D721Med (cell line): ENCODE measurements around the gene TRIM24.
"Not testable (repeated sequence)": the region's sequence is repeated elsewhere in the genome, so short reads cannot be mapped to it uniquely, and the experiment has no call there.

Experiments
- DNase-seq: peaks from one replicate; pipeline ENCODE4 v3.0.0; 2011; ENCODE audit warnings: low spot score; ENCODE audit not compliant: insufficient read length
- FAIRE-seq: peaks from 2 replicates; lab custom pipeline; 2011; peaks lifted over from hg19 to GRCh38; lab: Jason Lieb, UNC
- CTCF ChIP-seq: IDR thresholded peaks from 2 replicates; pipeline ENCODE4 v1.5.1; 2012; ENCODE audit warnings: mild to moderate bottlenecking, control low read depth; ENCODE audit not compliant: insufficient read depth; ENCODE audit errors: missing control alignments

TRIM24 gene

GRCh38 chr7:138465046-138465445 is 5.0 kb downstream of the TRIM24 start:
- no peak for TF ChIP-seq CTCF
- FAIRE-seq (no peak), DNase-seq (no peak)

- FAIRE-seq, DNase-seq: not testable (repeated sequence)
Measured at GRCh38 chr7:138466069-138466756, 6.2 kb downstream of the TRIM24 start.

- no peak for FAIRE-seq
- DNase-seq = no peak
- no peak for TF ChIP-seq CTCF
Measured at GRCh38 chr7:138468244-138469123, 8.4 kb downstream of the TRIM24 start.

GRCh38 chr7:138470391-138471157 is 10.5 kb downstream of the TRIM24 start:
- peak; percentile 44 for FAIRE-seq
- TF ChIP-seq CTCF = no peak
- no peak for DNase-seq

DNA sequence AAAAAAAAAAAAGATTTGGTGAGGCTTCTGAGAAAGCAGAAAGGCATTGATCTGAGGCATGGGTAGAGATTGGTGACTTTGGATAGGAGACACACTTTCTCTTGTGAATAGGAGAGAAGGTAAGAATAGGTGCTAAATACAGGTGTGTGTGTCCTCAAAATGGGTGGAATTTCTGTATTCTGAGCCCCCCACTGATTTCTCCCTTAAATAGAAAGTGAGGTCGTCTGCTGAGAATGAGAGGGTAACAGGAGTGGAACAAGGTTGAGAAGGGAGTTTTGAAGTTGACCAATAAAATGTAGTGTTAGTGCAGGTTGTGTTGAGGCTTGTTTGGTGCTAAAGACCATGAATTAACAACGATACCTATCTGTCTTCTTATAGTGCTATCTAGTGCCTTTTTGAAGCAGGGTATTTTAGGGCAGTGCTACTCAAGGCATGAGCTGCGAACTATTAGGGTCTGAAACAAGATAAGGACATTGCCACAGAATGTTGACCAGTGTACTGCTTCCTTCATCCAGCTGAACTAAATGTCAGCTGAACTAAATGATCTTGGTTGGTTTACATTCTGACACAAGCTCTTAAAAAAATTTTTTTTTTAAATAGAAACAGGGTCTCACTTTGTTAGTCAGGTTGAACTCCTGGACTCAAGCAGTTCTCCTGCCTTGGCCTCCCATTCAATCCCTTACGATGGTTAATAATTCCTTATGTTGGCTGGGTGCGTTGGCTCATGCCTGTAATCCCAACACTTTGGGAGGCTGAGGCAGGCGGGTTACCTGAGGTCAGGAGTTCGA is 12.4 kb downstream of the TRIM24 start:
- TF ChIP-seq CTCF = no peak
- DNase-seq (no peak), FAIRE-seq (no peak)

GRCh38 chr7:138475377-138475776 is 15.3 kb downstream of the TRIM24 start:
- TF ChIP-seq CTCF = no peak
- FAIRE-seq (no peak), DNase-seq (no peak)

DNA sequence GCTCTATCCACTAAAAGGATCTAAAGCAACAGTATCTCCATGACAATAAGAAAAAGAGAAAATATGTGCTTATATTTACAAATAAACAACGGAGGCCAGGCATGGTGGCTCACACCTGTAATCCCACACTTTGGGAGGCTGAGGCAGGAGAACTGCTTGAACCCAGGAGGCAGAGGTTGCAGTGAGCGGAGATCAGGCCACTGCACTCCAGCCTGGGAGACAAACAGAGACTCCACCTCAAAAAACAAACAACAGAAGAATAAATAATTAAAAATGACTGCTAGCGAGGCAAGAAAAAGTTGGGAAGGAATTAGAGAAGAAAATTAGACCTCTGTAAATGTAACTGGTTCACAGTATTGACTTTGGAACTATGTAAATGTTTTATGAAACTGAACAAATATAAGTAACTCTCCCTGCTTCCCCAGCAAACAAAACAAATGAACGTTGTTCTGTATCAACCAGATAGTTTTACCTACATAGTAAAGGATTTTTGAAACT is 17.1 kb downstream of the TRIM24 start:
- DNase-seq = no peak
- FAIRE-seq = no peak
- no peak for TF ChIP-seq CTCF
